B cell (primary cell): ENCODE results near the gene ERGIC1.

Experiments used
- CTCF ChIP-seq: fragments of 200-600 bp; IDR thresholded peaks from one replicate; pipeline ENCODE4 v1.8.0; 2022; ENCODE audit warnings: antibody characterized with exemption, mild to moderate bottlenecking
- EZH2 ChIP-seq: IDR thresholded peaks from 2 replicates; pipeline ENCODE4 v1.6.1; 2012; ENCODE audit warnings: borderline replicate concordance, low read depth, mild to moderate bottlenecking, moderate library complexity, low read length; ENCODE audit not compliant: insufficient read depth, poor library complexity, severe bottlenecking

- TF ChIP-seq CTCF (no peak), EZH2 (no peak)
These were observed 43.6 kb upstream of the ERGIC1 start for GRCh38 chr5:172790496-172790889.
